Endothelial cell of umbilical vein (primary cell): ENCODE measurements around the gene MRGPRD. TPM values are rescaled to one million over a fixed set of nuclear protein-coding genes. Genes with fewer than 3 reads are reported as not detected.

Experiments used
- BruUV-seq: library from RNA; stranded (reverse); fragments of 400-500 nt; replicated peaks from 2 replicates; lab custom pipeline; 2021; lab: Mats Ljungman, UMichigan
- CTCF ChIA-PET: fragments of 300-600, 350-600 bp; sonication (Branson Sonifier 250); formaldehyde crosslinking; loops from one replicate; lab custom pipeline; 2021; ENCODE audit warnings: antibody characterized with exemption, inconsistent platforms; lab: Charles Lee
- POLR2A ChIA-PET: fragments of 300-600, 350-600 bp; sonication (Branson Sonifier 250); formaldehyde crosslinking; loops from one replicate; lab custom pipeline; 2021; ENCODE audit warnings: antibody characterized with exemption, inconsistent platforms; lab: Charles Lee
- DNase-seq: peaks from one replicate; pipeline ENCODE4 v3.0.0-alpha.2; 2011; ENCODE audit warnings: low read depth, low spot score
- FAIRE-seq: peaks from 2 replicates; lab custom pipeline; 2011; peaks lifted over from hg19 to GRCh38; lab: Jason Lieb, UNC
- H2AFZ ChIP-seq: 2 replicates; pipeline ENCODE4 v1.6.0; 2012; ENCODE audit warnings: low read depth, low read length, control low read depth, inconsistent platforms
- H3K27ac ChIP-seq: 2 replicates; pipeline ENCODE4 v1.5.1; 2011; ENCODE audit warnings: low read depth, mild to moderate bottlenecking, control low read depth, low read length, moderate library complexity; ENCODE audit not compliant: insufficient read depth
- H3K27me3 ChIP-seq, 2 experiments: 2 replicates each; pipeline versions ENCODE4 v1.6.0 to v1.6.1; 2011; ENCODE audit warnings: low read length in 2 of 2, mixed read lengths in 1 of 2; ENCODE audit not compliant: control insufficient read depth in 2 of 2, insufficient read depth in 2 of 2
- H3K36me3 ChIP-seq, 2 experiments: 2 replicates in 1 of 2; 3 replicates in 1 of 2; pipeline ENCODE4 v1.5.1; 2011; ENCODE audit warnings: low read length in 2 of 2, mild to moderate bottlenecking in 1 of 2, moderate library complexity in 1 of 2; ENCODE audit not compliant: control insufficient read depth in 2 of 2, insufficient read depth in 2 of 2; ENCODE audit errors: extremely low read depth in 1 of 2
- H3K4me1 ChIP-seq: 3 replicates; pipeline ENCODE4 v1.5.1; 2011; ENCODE audit warnings: mild to moderate bottlenecking, low read length; ENCODE audit not compliant: control insufficient read depth, insufficient read depth; ENCODE audit errors: extremely low read depth
- H3K4me2 ChIP-seq: 2 replicates; pipeline ENCODE4 v1.6.1; 2011; ENCODE audit warnings: low read length, control low read depth, mixed read lengths; ENCODE audit not compliant: insufficient read depth
- H3K4me3 ChIP-seq, 3 experiments: fragments of 200-600 bp in 1 of 3; sonication (generic), shearing (Covaris generic) in 1 of 3; replicated peaks in 1 of 3; 2 replicates each; pipeline ENCODE4 v1.5.1; 2011 to 2016; ENCODE audit warnings: control low read depth in 3 of 3, low read length in 3 of 3, mild to moderate bottlenecking in 2 of 3, inconsistent platforms in 1 of 3, low read depth in 1 of 3, moderate library complexity in 1 of 3; ENCODE audit not compliant: insufficient read depth in 1 of 3
- H3K79me2 ChIP-seq: 2 replicates; pipeline ENCODE4 v1.6.0; 2012; ENCODE audit warnings: low read length, inconsistent platforms; ENCODE audit not compliant: control insufficient read depth, insufficient read depth
- H3K9ac ChIP-seq: replicated peaks from 2 replicates; pipeline ENCODE3; 2011; ENCODE audit warnings: low read length, control low read depth; ENCODE audit not compliant: insufficient read depth; ENCODE audit errors: extremely low read depth
- H3K9me1 ChIP-seq: replicated peaks from 3 replicates; pipeline ENCODE4 v1.6.0; 2011; ENCODE audit warnings: mild to moderate bottlenecking, low read length; ENCODE audit not compliant: control insufficient read depth, insufficient read depth; ENCODE audit errors: extremely low read depth
- H3K9me3 ChIP-seq: replicated peaks from 2 replicates; pipeline ENCODE4 v1.5.1; 2012; ENCODE audit warnings: low read length, inconsistent platforms; ENCODE audit not compliant: control insufficient read depth, insufficient read depth
- H4K20me1 ChIP-seq: replicated peaks from 2 replicates; pipeline ENCODE3; 2011; ENCODE audit warnings: mild to moderate bottlenecking, low read length; ENCODE audit not compliant: control insufficient read depth, insufficient read depth; ENCODE audit errors: extremely low read depth
- EZH2 ChIP-seq: IDR thresholded peaks from 2 replicates; pipeline ENCODE4 v1.6.1; 2012; ENCODE audit warnings: borderline replicate concordance, low read depth, mild to moderate bottlenecking, moderate library complexity, low read length, inconsistent platforms; ENCODE audit not compliant: severe bottlenecking
- FOS ChIP-seq: IDR thresholded peaks from 2 replicates; pipeline ENCODE4 v1.6.1; 2011; ENCODE audit warnings: mild to moderate bottlenecking, low read length, moderate library complexity, borderline replicate concordance; ENCODE audit not compliant: insufficient read depth
- GATA2 ChIP-seq: IDR thresholded peaks from 2 replicates; pipeline ENCODE4 v1.7.0; 2011; ENCODE audit warnings: low read depth, mild to moderate bottlenecking, moderate library complexity, mixed read lengths, low read length; ENCODE audit not compliant: insufficient read length, insufficient read depth
- JUN ChIP-seq: IDR thresholded peaks from 2 replicates; pipeline ENCODE4 v1.6.1; 2011; ENCODE audit warnings: borderline replicate concordance, low read depth; ENCODE audit not compliant: insufficient read length, insufficient read depth
- MYC ChIP-seq: IDR thresholded peaks from one replicate; pipeline ENCODE4 v1.6.1; 2011; ENCODE audit warnings: mild to moderate bottlenecking, low read depth, low read length
- POLR2A ChIP-seq: IDR thresholded peaks from 2 replicates; pipeline ENCODE4 v1.6.1; 2012; ENCODE audit warnings: low read depth, mild to moderate bottlenecking, control low read depth, low read length
- POLR2AphosphoS5 ChIP-seq: IDR thresholded peaks from 2 replicates; pipeline ENCODE4 v1.6.1; 2012; ENCODE audit warnings: low read depth, mild to moderate bottlenecking, control low read depth, low read length, moderate library complexity; ENCODE audit not compliant: insufficient read depth
- dilution Hi-C: fragments of 300-500 bp; cut with MboI; formaldehyde crosslinking; loops from one replicate; pipeline ENCODE4 v1.15.0; 2019; ENCODE audit warnings: low sequenced_read_pairs; ENCODE audit not compliant: extremely low pct_ligation_motif_present
- intact Hi-C: fragments of 100-400 bp; cut with micrococcal nuclease; formaldehyde crosslinking; loops from one replicate; pipeline ENCODE4 v1.10.0; 2022
- polyA plus RNA-seq, 4 experiments: library from polyadenylated mRNA; depleted of rRNA in 3 of 4; stranded (reverse) in 3 of 4; unstranded in 1 of 4; fragments of >200 nt; gene quantifications; 2 replicates each; pipeline versions ENCODE4 v1.2.1 to v1.2.3, GENCODE V29; 2011 to 2012; ENCODE audit warnings: missing spikeins in 1 of 4
- total RNA-seq: library from RNA; stranded (reverse); gene quantifications from 2 replicates; pipeline ENCODE4 v1.2.3, GENCODE V29; 2021
- TF ChIP-seq, protein P1 (sequence below): IDR thresholded peaks from 2 replicates; pipeline ENCODE4 v1.6.1; 2011; ENCODE audit not compliant: insufficient read depth, insufficient read length
- TF ChIP-seq, protein P2 (sequence below), 2 donors: IDR thresholded peaks; 1 replicate in 1 of 2; 2 replicates in 1 of 2; pipeline ENCODE4 v1.5.1; 2011; ENCODE audit warnings: low read length in 2 of 2, mild to moderate bottlenecking in 2 of 2, moderate library complexity in 2 of 2, control low read depth in 1 of 2, inconsistent platforms in 1 of 2, low read depth in 1 of 2; ENCODE audit not compliant: insufficient read depth in 1 of 2; ENCODE audit errors: extremely low read depth in 1 of 2

MRGPRD gene
- total and polyA plus RNA-seq, 2 donors (not counting 3 experiments of a cell fraction or from before 2014, with no cell fraction given), result not detected

DNA sequence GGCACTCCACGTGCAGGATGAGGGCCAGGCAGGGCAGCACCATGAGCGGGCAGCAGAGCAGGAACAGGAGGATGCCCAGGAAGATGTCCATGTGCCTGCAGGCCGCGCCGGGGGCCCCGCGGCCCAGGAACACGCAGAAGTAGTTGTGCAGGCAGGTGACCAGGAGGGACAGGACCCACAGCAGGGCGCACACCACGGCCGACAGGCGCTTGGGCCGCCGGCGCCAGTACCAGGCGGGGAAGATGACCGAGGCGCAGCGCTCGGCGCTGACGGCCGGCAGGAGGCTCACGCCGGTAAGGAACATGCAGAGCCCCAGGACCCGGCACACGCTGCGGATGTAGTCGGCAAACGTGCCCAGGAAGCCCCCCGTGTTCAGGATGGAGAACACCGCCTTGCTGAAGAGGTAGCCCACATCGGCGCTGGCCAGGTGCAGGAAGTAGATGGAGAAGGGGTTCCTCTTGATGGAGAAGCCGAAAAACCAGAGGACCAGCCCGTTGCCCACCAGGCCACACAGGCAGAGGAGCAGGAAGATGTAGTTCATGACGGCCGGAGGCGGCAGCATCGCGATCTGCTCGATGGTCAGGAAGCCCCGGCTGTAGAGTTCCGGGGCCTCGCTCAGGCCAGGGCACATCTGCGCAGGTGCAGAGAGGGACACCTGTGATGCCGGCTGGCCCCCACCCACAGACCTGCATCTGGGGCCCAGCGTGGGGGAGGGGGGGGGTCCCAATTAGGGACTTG lies 25.0 kb upstream of the MRGPRD start:
- no TSS peak for BruUV-seq
- no peak overlapping the region for H3K27ac ChIP-seq
- no peak for DNase-seq
- no peak overlapping the region for H2AFZ ChIP-seq
- FAIRE-seq, result no peak
- ChIA-PET POLR2A (no interaction called here), CTCF (no interaction called here)
- TF ChIP-seq POLR2A (no peak), JUN (no peak), GATA2 (no peak), FOS (no peak), MYC (no peak), POLR2AphosphoS5 (no peak), EZH2 (no peak)
- TF ChIP-seq, protein P1, sequence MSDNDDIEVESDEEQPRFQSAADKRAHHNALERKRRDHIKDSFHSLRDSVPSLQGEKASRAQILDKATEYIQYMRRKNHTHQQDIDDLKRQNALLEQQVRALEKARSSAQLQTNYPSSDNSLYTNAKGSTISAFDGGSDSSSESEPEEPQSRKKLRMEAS, result no peak
- TF ChIP-seq, protein P2, sequence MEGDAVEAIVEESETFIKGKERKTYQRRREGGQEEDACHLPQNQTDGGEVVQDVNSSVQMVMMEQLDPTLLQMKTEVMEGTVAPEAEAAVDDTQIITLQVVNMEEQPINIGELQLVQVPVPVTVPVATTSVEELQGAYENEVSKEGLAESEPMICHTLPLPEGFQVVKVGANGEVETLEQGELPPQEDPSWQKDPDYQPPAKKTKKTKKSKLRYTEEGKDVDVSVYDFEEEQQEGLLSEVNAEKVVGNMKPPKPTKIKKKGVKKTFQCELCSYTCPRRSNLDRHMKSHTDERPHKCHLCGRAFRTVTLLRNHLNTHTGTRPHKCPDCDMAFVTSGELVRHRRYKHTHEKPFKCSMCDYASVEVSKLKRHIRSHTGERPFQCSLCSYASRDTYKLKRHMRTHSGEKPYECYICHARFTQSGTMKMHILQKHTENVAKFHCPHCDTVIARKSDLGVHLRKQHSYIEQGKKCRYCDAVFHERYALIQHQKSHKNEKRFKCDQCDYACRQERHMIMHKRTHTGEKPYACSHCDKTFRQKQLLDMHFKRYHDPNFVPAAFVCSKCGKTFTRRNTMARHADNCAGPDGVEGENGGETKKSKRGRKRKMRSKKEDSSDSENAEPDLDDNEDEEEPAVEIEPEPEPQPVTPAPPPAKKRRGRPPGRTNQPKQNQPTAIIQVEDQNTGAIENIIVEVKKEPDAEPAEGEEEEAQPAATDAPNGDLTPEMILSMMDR (IDR thresholded peaks at IDR 0.05; ENCODE audit: extremely low read depth in 1 of 2, insufficient read depth in 1 of 2, low read depth in 1 of 2, low read length in 2 of 2), result no peak
- H3K4me1 ChIP-seq, result no peaks in the 10 kb centered on the region
- no peak overlapping the region for H3K4me2 ChIP-seq
- no peaks in the 10 kb centered on the region for H3K79me2 ChIP-seq
- no peak overlapping the region for H3K4me3 ChIP-seq
- H4K20me1 ChIP-seq, result no peaks in the 10 kb centered on the region
- dilution Hi-C loops, result no loop called here
- intact Hi-C loops, result no loop called here
- no peaks in the 10 kb centered on the region for H3K9me3 ChIP-seq
- no peak overlapping the region for H3K9ac ChIP-seq
- H3K27me3 ChIP-seq, result peaks cover 3 to 8% of the 10 kb centered on the region in 2 experiments
- no peaks in the 10 kb centered on the region for H3K36me3 ChIP-seq
- no peaks in the 10 kb centered on the region for H3K9me1 ChIP-seq
